H9 (cell line): ENCODE data around the gene FAM219A. TPM values are rescaled to one million over a fixed set of nuclear protein-coding genes. Genes with fewer than 3 reads are reported as not detected.

Source experiments
- DNase-seq: peaks from one replicate; pipeline ENCODE4 v3.0.0-alpha.2; 2017
- H2AFZ ChIP-seq: one replicate; pipeline ENCODE4 v1.6.1; 2013; ENCODE audit warnings: mild to moderate bottlenecking, low read length, control low read depth, moderate library complexity
- H2AK5ac ChIP-seq: 2 replicates; pipeline ENCODE4 v1.6.1; 2013; ENCODE audit warnings: low read length, control low read depth, mixed read lengths; ENCODE audit not compliant: insufficient read length
- H2BK120ac ChIP-seq: one replicate; pipeline ENCODE4 v1.6.1; 2013; ENCODE audit warnings: low read depth, mild to moderate bottlenecking, low read length, control low read depth, inconsistent platforms; ENCODE audit not compliant: poor library complexity, severe bottlenecking
- H2BK12ac ChIP-seq: 2 replicates; pipeline ENCODE4 v1.6.1; 2013; ENCODE audit warnings: low read length, control low read depth, mixed read lengths, low read depth; ENCODE audit not compliant: insufficient read length
- H2BK15ac ChIP-seq: 2 replicates; pipeline ENCODE4 v1.6.1; 2013; ENCODE audit warnings: low read depth, low read length, control low read depth
- H2BK20ac ChIP-seq: one replicate; pipeline ENCODE4 v1.6.1; 2013; ENCODE audit warnings: low read depth, mild to moderate bottlenecking, low read length, control low read depth, inconsistent platforms; ENCODE audit not compliant: poor library complexity, severe bottlenecking
- H2BK5ac ChIP-seq: 2 replicates; pipeline ENCODE4 v1.6.1; 2013; ENCODE audit warnings: low read length, control low read depth, mixed read lengths; ENCODE audit not compliant: insufficient read length
- H3K14ac ChIP-seq: 2 replicates; pipeline ENCODE4 v1.6.1; 2013; ENCODE audit warnings: low read length, control low read depth; ENCODE audit not compliant: insufficient read depth
- H3K18ac ChIP-seq: 2 replicates; pipeline ENCODE4 v1.6.1; 2013; ENCODE audit warnings: low read depth, mild to moderate bottlenecking, mixed read lengths, low read length, control low read depth; ENCODE audit not compliant: insufficient read length
- H3K23ac ChIP-seq: 2 replicates; pipeline ENCODE4 v1.6.1; 2013; ENCODE audit warnings: low read length, control low read depth, mixed read lengths, low read depth; ENCODE audit not compliant: insufficient read length
- H3K23me2 ChIP-seq: 2 replicates; pipeline ENCODE4 v1.6.1; 2013; ENCODE audit warnings: low read depth, mild to moderate bottlenecking, mixed read lengths, low read length, control low read depth; ENCODE audit not compliant: insufficient read length, poor library complexity, severe bottlenecking
- H3K27ac ChIP-seq: 2 replicates; pipeline ENCODE4 v1.5.1; 2013; ENCODE audit warnings: low read length, control low read depth, mixed read lengths, low read depth; ENCODE audit not compliant: insufficient read length
- H3K27me3 ChIP-seq: 2 replicates; pipeline ENCODE4 v1.6.1; 2013; ENCODE audit warnings: low read length, control low read depth, inconsistent platforms; ENCODE audit not compliant: insufficient read depth
- H3K4ac ChIP-seq: 2 replicates; pipeline ENCODE4 v1.6.1; 2013; ENCODE audit warnings: low read depth, mild to moderate bottlenecking, control low read depth, inconsistent platforms, low read length, moderate library complexity
- H3K4me1 ChIP-seq: 2 replicates; pipeline ENCODE4 v1.6.1; 2013; ENCODE audit warnings: low read length, control low read depth, inconsistent platforms; ENCODE audit not compliant: insufficient read depth
- H3K4me2 ChIP-seq: 2 replicates; pipeline ENCODE4 v1.6.1; 2013; ENCODE audit warnings: low read length, control low read depth, mixed read lengths; ENCODE audit not compliant: insufficient read length, insufficient read depth
- H3K56ac ChIP-seq: 2 replicates; pipeline ENCODE4 v1.6.1; 2013; ENCODE audit warnings: low read depth, mild to moderate bottlenecking, mixed read lengths, low read length, control low read depth; ENCODE audit not compliant: insufficient read length
- H3K79me1 ChIP-seq: 2 replicates; pipeline ENCODE4 v1.6.1; 2013; ENCODE audit warnings: low read depth, mild to moderate bottlenecking, moderate library complexity, low read length, control low read depth, inconsistent platforms; ENCODE audit not compliant: insufficient read depth, poor library complexity, severe bottlenecking
- H3K79me2 ChIP-seq: 2 replicates; pipeline ENCODE4 v1.6.1; 2013; ENCODE audit warnings: low read length, control low read depth, inconsistent platforms; ENCODE audit not compliant: insufficient read depth
- H3K9ac ChIP-seq: 2 replicates; pipeline ENCODE4 v1.6.1; 2013; ENCODE audit warnings: low read length, control low read depth, mixed read lengths; ENCODE audit not compliant: insufficient read length; ENCODE audit errors: extremely low read depth
- H3K9me3 ChIP-seq: one replicate; pipeline ENCODE4 v1.6.1; 2013; ENCODE audit warnings: low read depth, low read length, inconsistent platforms; ENCODE audit not compliant: control insufficient read depth
- H3T11ph ChIP-seq: one replicate; pipeline ENCODE4 v1.6.1; 2013; ENCODE audit warnings: mild to moderate bottlenecking, low read length, control low read depth, inconsistent platforms
- H4K20me1 ChIP-seq: one replicate; pipeline ENCODE4 v1.6.1; 2013; ENCODE audit not compliant: control insufficient read depth, insufficient read length, insufficient read depth
- H4K5ac ChIP-seq: 2 replicates; pipeline ENCODE4 v1.6.1; 2013; ENCODE audit warnings: low read depth, mild to moderate bottlenecking, mixed read lengths, low read length, control low read depth; ENCODE audit not compliant: insufficient read length
- H4K8ac ChIP-seq: replicated peaks from 2 replicates; pipeline ENCODE4 v1.6.1; 2013; ENCODE audit warnings: low read length, control low read depth, mixed read lengths, low read depth; ENCODE audit not compliant: insufficient read length
- H4K91ac ChIP-seq: 2 replicates; pipeline ENCODE4 v1.6.1; 2013; ENCODE audit warnings: low read depth, mild to moderate bottlenecking, moderate library complexity, mixed read lengths, low read length, control low read depth; ENCODE audit not compliant: insufficient read length
- H3K27ac Mint-ChIP-seq, 3 experiments: 2 replicates in 2 of 3; 3 replicates in 1 of 3; pipeline ENCODE4 v1.8.0; 2020 to 2021; ENCODE audit warnings: mixed read lengths in 3 of 3, mild to moderate bottlenecking in 1 of 3, moderate library complexity in 1 of 3
- H3K27me3 Mint-ChIP-seq: 2 replicates; pipeline ENCODE4 v1.8.0; 2021; ENCODE audit warnings: low read depth, mild to moderate bottlenecking, moderate library complexity, mixed read lengths
- H3K36me3 Mint-ChIP-seq, 3 experiments: 2 replicates in 2 of 3; 3 replicates in 1 of 3; pipeline ENCODE4 v1.8.0; 2020 to 2021; ENCODE audit warnings: low read depth in 3 of 3, mixed read lengths in 3 of 3; ENCODE audit not compliant: insufficient read depth in 1 of 3
- H3K4me1 Mint-ChIP-seq, 2 experiments: 2 replicates each; pipeline ENCODE4 v1.8.0; 2020; ENCODE audit warnings: mixed read lengths in 2 of 2
- H3K4me3 Mint-ChIP-seq, 2 experiments: 2 replicates in 1 of 2; 3 replicates in 1 of 2; pipeline ENCODE4 v1.8.0; 2020 to 2021; ENCODE audit warnings: mild to moderate bottlenecking in 2 of 2, mixed read lengths in 2 of 2, moderate library complexity in 1 of 2
- H3K9me3 Mint-ChIP-seq, 2 experiments: 2 replicates in 1 of 2; 3 replicates in 1 of 2; pipeline ENCODE4 v1.8.0; 2020; ENCODE audit warnings: mild to moderate bottlenecking in 2 of 2, mixed read lengths in 2 of 2, moderate library complexity in 1 of 2
- WGBS: extraction: QIAGEN DNeasy Blood & Tissue Kit; methylation state at CpG from one replicate; pipeline ENCODE4 v1.1.7; 2013; ENCODE audit warnings: missing lambda C conversion rate, low lambda C conversion rate, mixed read lengths; ENCODE audit not compliant: insufficient read length; ENCODE audit errors: extremely low coverage; 5-methylcytosine and 5-hydroxymethylcytosine counted together
- total RNA-seq: library from RNA; stranded (reverse); gene quantifications from 2 replicates; pipeline ENCODE4 v1.2.1, GENCODE V29; 2021
- TF ChIP-seq, protein P1 (sequence below): fragments of 200-600 bp; sonication (generic); conservative IDR thresholded peaks from 3 replicates; pipeline ENCODE4 v1.8.0; 2021; ENCODE audit warnings: antibody characterized with exemption, mild to moderate bottlenecking

FAM219A gene
- total RNA-seq, 1 experiment from 2014 or later = 16.7 TPM

- H2AFZ ChIP-seq = no peak overlapping the region
- H4K8ac ChIP-seq = no peak overlapping the region
- Mint-ChIP-seq H3K27me3 (peaks cover 23% of the 10 kb centered on the region), H3K36me3 (peaks cover 19 to 20% (median 19%) of the 10 kb centered on the region in 3 experiments; a peak in 6 of 7 replicates), H3K27ac (no peak overlapping the region), H3K4me3 (peak overlapping the region; percentile 82 to 96), H3K9me3 (no peaks in the 10 kb centered on the region; a peak in 1 of 5 replicates), H3K4me1 (peaks cover 18 to 27% of the 10 kb centered on the region in 2 experiments)
- no peak overlapping the region for H3T11ph ChIP-seq
- H2BK20ac ChIP-seq = no peak overlapping the region
- H2BK120ac ChIP-seq = no peak overlapping the region
- H2BK12ac ChIP-seq = no peak overlapping the region
- H3K18ac ChIP-seq = no peak overlapping the region
- peaks cover 21% of the 10 kb centered on the region for H3K23me2 ChIP-seq
- 0 out of 2 replicates have a peak, but pooled peaks cover 4% of the 10 kb centered on the region for H3K4me1 ChIP-seq
- no peak overlapping the region for H2BK5ac ChIP-seq
- no peak overlapping the region for H4K5ac ChIP-seq
- peak; percentile 66 for DNase-seq
- no peaks in the 10 kb centered on the region; the same call in 1 of the 2 replicates for H3K27me3 ChIP-seq
- H3K9me3 ChIP-seq = no peaks in the 10 kb centered on the region
- H3K23ac ChIP-seq = no peak overlapping the region
- H3K4me2 ChIP-seq = no peak overlapping the region
- no peaks in the 10 kb centered on the region for H3K79me1 ChIP-seq
- no peak overlapping the region for H4K91ac ChIP-seq
- no peak overlapping the region for H2BK15ac ChIP-seq
- no peaks in the 10 kb centered on the region for H4K20me1 ChIP-seq
- H3K27ac ChIP-seq = no peak overlapping the region
- H3K79me2 ChIP-seq = no peaks in the 10 kb centered on the region
- TF ChIP-seq, protein P1, sequence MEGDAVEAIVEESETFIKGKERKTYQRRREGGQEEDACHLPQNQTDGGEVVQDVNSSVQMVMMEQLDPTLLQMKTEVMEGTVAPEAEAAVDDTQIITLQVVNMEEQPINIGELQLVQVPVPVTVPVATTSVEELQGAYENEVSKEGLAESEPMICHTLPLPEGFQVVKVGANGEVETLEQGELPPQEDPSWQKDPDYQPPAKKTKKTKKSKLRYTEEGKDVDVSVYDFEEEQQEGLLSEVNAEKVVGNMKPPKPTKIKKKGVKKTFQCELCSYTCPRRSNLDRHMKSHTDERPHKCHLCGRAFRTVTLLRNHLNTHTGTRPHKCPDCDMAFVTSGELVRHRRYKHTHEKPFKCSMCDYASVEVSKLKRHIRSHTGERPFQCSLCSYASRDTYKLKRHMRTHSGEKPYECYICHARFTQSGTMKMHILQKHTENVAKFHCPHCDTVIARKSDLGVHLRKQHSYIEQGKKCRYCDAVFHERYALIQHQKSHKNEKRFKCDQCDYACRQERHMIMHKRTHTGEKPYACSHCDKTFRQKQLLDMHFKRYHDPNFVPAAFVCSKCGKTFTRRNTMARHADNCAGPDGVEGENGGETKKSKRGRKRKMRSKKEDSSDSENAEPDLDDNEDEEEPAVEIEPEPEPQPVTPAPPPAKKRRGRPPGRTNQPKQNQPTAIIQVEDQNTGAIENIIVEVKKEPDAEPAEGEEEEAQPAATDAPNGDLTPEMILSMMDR = peak; percentile 15; the same call in 1 of the 3 replicates
- no CpG with 5 or more reads among the region's 5 CpGs for whole genome bisulfite sequencing
- no peak overlapping the region for H2AK5ac ChIP-seq
- H3K14ac ChIP-seq = no peak overlapping the region
- no peak overlapping the region for H3K9ac ChIP-seq
- no peak overlapping the region for H3K4ac ChIP-seq
- no peak overlapping the region for H3K56ac ChIP-seq
Observed at GRCh38 chr9:34374905-34375552, 83.3 kb downstream of the FAM219A start.
